Endothelial cell (in vitro differentiated cells): ENCODE measurements around the gene CDC25B. TPM values are rescaled to one million over a fixed set of nuclear protein-coding genes. Genes with fewer than 3 reads are reported as not detected.

Experiments used
- DNase-seq: peaks from one replicate; pipeline ENCODE4 v3.0.0; 2021; ENCODE audit warnings: low spot score
- H3K27ac Mint-ChIP-seq: one replicate; pipeline ENCODE4 v1.8.0; 2021; ENCODE audit warnings: mixed read lengths, inconsistent platforms; ENCODE audit not compliant: unreplicated experiment
- H3K27me3 Mint-ChIP-seq: one replicate; pipeline ENCODE4 v1.8.0; 2021; ENCODE audit warnings: mild to moderate bottlenecking, moderate library complexity, mixed read lengths, inconsistent platforms; ENCODE audit not compliant: unreplicated experiment
- H3K36me3 Mint-ChIP-seq: one replicate; pipeline ENCODE4 v1.8.0; 2021; ENCODE audit warnings: mild to moderate bottlenecking, low read depth, mixed read lengths, inconsistent platforms; ENCODE audit not compliant: unreplicated experiment
- H3K4me1 Mint-ChIP-seq: one replicate; pipeline ENCODE4 v1.8.0; 2021; ENCODE audit warnings: mild to moderate bottlenecking, mixed read lengths, inconsistent platforms; ENCODE audit not compliant: unreplicated experiment
- H3K4me3 Mint-ChIP-seq: one replicate; pipeline ENCODE4 v1.8.0; 2021; ENCODE audit warnings: mild to moderate bottlenecking, mixed read lengths, inconsistent platforms; ENCODE audit not compliant: unreplicated experiment
- H3K9me3 Mint-ChIP-seq: one replicate; pipeline ENCODE4 v1.8.0; 2021; ENCODE audit warnings: mixed read lengths, inconsistent platforms; ENCODE audit not compliant: unreplicated experiment
- total RNA-seq: library from RNA; stranded (reverse); fragmentation: NEBNext Ultra II Directional; extraction: Animal tissue kit (Norgen Biotek cat#: 25700); gene quantifications from one replicate; pipeline ENCODE4 v1.2.1, GENCODE V29; 2021; ENCODE audit not compliant: unreplicated experiment
- TF ChIP-seq, protein P1 (sequence below): fragments of 200-600 bp; sonication (generic); IDR thresholded peaks from one replicate; pipeline ENCODE4 v1.5.0; 2021; ENCODE audit warnings: antibody characterized with exemption; ENCODE audit not compliant: unreplicated experiment

The CDC25B gene
- total RNA-seq, 1 donor from 2014 or later: 10.4 TPM

DNA sequence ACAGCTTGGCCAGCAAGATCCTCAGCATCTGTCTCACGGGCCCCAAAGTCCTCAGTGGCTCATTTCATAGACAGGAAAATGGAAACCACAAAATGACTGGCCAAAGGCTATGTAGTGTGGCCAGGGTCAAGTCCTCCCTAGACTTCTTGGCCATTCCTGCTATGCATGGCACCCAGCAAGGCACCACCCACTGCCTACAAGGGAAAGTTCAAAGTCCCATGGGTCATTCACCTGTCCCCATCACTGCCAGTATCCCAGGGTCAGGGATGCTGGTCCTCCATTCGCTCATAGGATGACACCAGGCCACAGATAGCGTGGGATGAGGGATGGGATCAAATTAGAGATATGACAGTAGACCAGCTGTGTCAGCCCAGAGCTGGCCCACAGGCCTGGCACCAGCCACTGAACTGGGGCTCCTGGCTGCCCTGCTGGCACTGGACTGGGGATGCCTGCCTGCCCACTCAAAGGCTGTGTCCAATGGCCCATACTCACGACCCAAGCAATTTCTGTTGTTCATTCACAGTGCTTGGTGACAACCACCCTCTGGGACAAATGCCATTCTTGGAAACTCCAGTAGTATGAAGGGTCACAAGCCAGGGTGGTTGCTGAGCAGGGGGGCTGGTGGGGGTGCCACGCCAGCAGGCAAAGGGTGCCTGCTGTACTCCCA is 40.2 kb upstream of the CDC25B start:
- no peaks in the 10 kb centered on the region for H3K9me3 Mint-ChIP-seq
- DNase-seq: no peak
- TF ChIP-seq, protein P1, sequence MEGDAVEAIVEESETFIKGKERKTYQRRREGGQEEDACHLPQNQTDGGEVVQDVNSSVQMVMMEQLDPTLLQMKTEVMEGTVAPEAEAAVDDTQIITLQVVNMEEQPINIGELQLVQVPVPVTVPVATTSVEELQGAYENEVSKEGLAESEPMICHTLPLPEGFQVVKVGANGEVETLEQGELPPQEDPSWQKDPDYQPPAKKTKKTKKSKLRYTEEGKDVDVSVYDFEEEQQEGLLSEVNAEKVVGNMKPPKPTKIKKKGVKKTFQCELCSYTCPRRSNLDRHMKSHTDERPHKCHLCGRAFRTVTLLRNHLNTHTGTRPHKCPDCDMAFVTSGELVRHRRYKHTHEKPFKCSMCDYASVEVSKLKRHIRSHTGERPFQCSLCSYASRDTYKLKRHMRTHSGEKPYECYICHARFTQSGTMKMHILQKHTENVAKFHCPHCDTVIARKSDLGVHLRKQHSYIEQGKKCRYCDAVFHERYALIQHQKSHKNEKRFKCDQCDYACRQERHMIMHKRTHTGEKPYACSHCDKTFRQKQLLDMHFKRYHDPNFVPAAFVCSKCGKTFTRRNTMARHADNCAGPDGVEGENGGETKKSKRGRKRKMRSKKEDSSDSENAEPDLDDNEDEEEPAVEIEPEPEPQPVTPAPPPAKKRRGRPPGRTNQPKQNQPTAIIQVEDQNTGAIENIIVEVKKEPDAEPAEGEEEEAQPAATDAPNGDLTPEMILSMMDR: no peak
- H3K4me3 Mint-ChIP-seq: no peak overlapping the region
- H3K27me3 Mint-ChIP-seq: peaks cover 25% of the 10 kb centered on the region
- peaks cover 3% of the 10 kb centered on the region for H3K4me1 Mint-ChIP-seq
- H3K36me3 Mint-ChIP-seq: peaks cover 8% of the 10 kb centered on the region
- no peak overlapping the region for H3K27ac Mint-ChIP-seq

DNA sequence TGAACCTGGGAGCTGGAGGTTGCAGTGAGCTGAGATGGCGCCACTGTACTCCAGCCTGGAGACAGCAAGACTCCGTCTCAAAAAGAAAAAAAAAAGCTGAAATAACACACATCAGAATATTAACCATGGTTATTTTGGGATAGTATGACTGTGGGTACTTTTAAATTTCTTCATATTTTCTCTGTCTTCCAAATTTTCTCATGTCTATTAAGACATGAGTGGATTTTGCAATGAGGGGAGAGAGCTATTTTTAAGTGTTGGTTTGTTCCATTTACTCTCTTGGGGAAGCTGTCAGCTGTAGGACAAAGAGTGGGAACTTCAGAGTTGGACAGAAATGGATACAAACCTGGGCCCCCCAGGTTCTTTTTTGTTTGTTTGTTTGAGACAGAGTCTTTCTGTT is 38.8 kb upstream of the CDC25B start:
- no peak overlapping the region for H3K4me3 Mint-ChIP-seq
- H3K27ac Mint-ChIP-seq: peak overlapping the region; percentile 48
- H3K9me3 Mint-ChIP-seq: no peaks in the 10 kb centered on the region
- TF ChIP-seq, protein P1: no peak
- peaks cover 3% of the 10 kb centered on the region for H3K4me1 Mint-ChIP-seq
- peaks cover 23% of the 10 kb centered on the region for H3K27me3 Mint-ChIP-seq
- peaks cover 7% of the 10 kb centered on the region for H3K36me3 Mint-ChIP-seq
- DNase-seq: no peak

DNA sequence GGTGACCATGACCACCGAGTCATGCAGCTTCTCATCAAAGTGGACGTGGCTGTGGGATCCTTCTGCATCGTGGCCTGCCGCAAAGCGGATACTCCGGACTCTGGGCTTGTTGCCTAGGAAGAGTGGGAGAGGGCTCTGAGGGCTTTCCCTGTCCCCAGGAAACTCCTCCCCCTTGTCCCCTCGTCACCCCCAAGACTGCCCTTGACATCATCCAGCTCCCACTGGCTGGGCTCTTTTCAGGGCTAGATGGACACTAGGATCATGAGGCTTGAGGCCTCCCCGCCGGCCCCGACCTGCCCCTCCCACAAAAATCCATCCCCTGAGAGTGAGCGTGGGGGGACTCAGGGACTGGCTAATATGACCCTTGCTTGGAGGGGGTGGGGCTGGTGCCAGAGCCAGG is 37.5 kb upstream of the CDC25B start:
- Mint-ChIP-seq H3K4me3 (no peak overlapping the region), H3K9me3 (no peaks in the 10 kb centered on the region), H3K36me3 (no peaks in the 10 kb centered on the region), H3K27me3 (peaks cover 19% of the 10 kb centered on the region), H3K27ac (no peak overlapping the region), H3K4me1 (no peaks in the 10 kb centered on the region)
- no peak for DNase-seq
- TF ChIP-seq, protein P1: no peak

DNA sequence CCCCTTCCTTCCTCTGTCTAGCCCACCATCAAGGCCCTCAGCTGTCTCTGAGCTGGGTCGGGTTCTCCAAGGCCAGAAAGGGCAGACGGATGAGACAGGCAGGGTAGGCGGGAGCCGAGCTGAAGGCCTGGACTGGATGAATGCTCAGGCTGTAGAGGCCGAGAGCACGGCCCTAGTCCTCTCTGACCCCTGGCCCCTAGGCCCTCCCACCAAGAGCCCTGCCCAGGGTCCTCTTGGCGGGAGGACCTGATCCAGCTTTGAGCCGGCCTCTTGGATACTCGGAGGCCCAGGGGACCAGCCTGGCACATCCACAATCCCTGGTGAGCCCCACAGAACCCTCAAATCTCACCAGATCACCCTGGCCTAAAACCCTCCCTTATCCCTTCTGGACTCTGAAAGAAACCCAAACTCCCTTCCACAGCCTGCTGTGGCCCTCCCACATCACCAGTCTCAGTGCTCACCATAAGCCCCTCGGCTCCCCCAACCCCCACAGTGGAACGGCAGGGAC is 36.7 kb upstream of the CDC25B start:
- no peak for DNase-seq
- no peaks in the 10 kb centered on the region for H3K4me1 Mint-ChIP-seq
- H3K9me3 Mint-ChIP-seq: no peaks in the 10 kb centered on the region
- no peaks in the 10 kb centered on the region for H3K36me3 Mint-ChIP-seq
- H3K27ac Mint-ChIP-seq: peak overlapping the region; percentile 64
- peaks cover 19% of the 10 kb centered on the region for H3K27me3 Mint-ChIP-seq
- H3K4me3 Mint-ChIP-seq: no peak overlapping the region
- TF ChIP-seq, protein P1: no peak

DNA sequence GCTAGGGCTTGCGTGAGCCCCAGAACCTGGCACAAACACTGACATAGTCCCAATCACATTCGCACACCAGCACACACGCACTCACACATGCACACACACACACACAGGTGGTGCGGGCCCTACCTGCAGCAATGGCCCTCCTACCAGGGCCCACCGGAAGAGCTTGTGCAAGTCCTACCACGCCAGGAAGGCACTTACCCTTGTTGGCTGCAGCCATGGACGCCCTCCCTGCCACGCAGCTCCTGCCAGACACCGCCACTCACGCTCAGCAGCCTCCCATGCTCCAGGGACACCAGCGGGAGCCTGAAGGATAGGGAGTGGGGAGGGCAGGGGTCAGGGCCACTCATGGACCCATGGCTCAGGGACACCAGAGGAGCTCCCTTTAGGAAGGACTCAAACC is 36.2 kb upstream of the CDC25B start:
- H3K27me3 Mint-ChIP-seq: peaks cover 21% of the 10 kb centered on the region
- DNase-seq: no peak
- no peak overlapping the region for H3K4me3 Mint-ChIP-seq
- TF ChIP-seq, protein P1: no peak
- no peaks in the 10 kb centered on the region for H3K9me3 Mint-ChIP-seq
- H3K36me3 Mint-ChIP-seq: no peaks in the 10 kb centered on the region
- H3K27ac Mint-ChIP-seq: peak overlapping the region; percentile 64
- H3K4me1 Mint-ChIP-seq: no peaks in the 10 kb centered on the region
